Islet precursor cell (in vitro differentiated cells): ENCODE results near the gene IL2RA.

Experiments used
- DNase-seq: peaks from one replicate; pipeline ENCODE4 v3.0.0-alpha.2; 2018

Gene IL2RA

DNA sequence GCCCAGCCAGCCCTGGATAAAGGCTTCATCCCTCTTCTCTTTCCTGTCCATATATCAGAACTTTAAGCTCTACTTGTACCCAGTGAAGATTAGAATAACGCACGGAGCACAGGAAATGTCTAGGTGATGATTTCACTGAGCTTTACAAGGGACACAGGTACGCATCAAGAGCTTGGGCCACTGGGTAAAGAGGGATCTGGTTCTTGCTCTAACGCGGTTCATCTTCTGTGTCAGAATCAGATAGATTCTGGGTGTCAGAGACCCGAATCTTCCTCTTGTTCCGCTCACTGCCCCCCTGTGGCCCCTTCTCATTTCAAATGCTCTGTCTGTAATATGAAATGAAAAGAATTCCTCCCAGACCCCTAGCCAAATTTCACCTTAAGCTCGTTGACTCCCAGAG is 24.7 kb downstream of the IL2RA start:
- DNase-seq = no peak

DNA sequence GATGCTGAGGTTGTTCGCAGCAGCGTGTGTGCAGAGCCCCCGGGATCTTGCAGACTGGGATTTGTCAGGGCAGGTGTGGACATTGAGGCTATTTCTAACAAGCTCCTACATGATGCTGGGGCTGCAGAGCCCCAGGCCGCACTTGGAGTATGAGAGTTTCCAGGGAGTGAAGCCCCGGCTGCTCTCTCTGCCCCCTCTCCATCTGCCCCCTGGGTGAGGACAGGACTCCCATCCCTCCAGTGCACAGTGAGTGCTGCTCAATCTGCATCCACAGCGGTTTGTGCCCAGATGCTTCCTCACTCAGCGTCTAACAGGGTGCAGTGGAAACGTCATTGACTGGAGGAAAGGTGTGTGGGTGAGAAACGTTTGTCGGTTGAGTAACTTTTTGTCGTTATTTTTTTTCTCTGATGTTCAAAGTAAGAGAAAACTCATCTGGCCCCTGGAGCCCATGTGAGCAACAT is 25.3 kb downstream of the IL2RA start:
- no peak for DNase-seq

DNA sequence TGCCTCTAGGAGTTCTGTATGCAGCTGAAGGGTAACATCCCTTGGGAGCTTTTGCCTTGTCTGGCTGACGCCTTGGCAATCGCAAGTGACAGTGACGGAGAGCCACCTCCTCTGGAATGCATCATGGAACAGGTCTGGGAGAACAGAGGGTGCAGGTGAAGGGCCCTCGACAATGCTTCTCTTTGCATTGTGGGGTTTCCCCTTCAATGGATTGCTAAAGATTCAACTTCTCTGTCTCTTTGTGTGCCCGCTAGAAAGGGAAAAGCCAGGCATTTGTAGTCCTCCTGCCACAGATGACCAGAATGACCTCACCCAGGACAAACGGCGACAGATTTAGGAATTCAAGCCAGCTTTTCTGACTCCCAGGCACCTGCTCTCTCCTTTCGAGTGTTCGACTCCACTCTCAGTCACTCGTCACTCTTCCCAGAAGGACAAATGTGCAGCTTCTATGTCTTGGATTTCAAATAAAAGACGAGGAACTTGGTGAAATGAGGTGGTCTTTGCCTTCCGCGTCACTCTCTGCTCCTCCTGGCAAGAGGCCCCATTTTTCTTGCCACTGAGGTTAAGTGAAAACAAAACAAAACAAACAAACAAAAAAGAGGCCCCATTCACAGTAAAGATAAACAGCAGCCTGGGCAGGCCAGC is 26.1 kb downstream of the IL2RA start:
- DNase-seq = no peak

- DNase-seq = no peak
Observed at GRCh38 chr10:6035101-6035834, 26.9 kb downstream of the IL2RA start.

- no peak for DNase-seq
Observed at GRCh38 chr10:6034371-6034770, 27.8 kb downstream of the IL2RA start.

GRCh38 chr10:6033954-6034353 is 28.2 kb downstream of the IL2RA start:
- no peak for DNase-seq

GRCh38 chr10:6030940-6031339 is 31.2 kb downstream of the IL2RA start:
- no peak for DNase-seq

DNA sequence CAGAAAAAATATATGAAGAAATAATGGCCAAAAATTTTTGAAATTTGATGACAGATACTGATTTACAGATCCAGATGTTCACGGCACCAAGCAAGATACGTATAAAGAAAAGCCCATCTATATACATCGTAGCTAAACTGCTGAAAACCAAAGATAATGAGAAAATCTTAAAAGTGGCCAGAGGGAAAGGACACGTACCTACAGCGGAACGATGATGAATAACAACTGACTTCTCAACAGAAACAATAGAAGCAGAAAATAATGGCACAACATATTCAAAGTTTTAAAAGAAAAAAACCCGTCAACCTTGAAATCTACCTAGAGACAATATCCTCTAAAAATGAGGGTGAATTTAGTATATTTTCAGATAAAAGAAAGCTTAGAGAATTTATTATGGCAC is 31.9 kb downstream of the IL2RA start:
- DNase-seq = no peak

GRCh38 chr10:6027929-6028328 is 34.2 kb downstream of the IL2RA start:
- DNase-seq = no peak

GRCh38 chr10:6025683-6026255 is 36.4 kb downstream of the IL2RA start:
- DNase-seq = no peak

GRCh38 chr10:6024334-6024682 is 37.9 kb downstream of the IL2RA start:
- no peak for DNase-seq

DNA sequence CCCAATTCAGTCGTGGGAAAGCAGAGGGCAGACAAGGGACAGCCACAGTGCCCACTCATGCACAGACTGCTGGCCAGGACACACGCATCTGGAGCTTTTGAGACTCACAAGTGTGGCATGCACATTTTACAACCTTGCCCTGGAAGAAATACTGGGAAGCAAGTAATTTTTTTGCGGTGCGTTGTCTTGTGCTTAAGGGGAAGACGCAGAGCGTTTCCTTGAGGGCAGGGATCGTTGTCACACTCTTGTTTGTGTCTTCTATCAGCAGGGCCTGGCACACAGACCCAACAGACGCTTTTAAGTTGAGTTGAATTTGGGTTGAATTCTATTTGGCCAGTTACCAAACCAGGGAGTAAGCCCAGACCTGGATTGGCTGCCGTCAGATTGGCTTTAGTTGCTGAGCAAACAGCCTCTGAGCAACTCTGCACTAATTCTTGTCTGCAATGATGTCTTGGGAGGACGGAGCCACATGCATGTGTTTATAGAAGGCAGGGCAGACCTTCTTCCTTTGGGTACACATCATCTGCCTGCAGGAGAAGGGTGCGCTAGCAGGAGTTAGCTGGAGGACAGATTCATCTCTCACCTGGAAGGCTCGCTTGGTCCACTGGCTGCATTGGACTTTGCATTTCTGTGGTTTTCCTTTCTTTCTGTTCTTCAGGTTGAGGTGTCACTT is 38.4 kb downstream of the IL2RA start:
- no peak for DNase-seq

GRCh38 chr10:6022660-6023059 is 39.5 kb downstream of the IL2RA start:
- DNase-seq = no peak

DNA sequence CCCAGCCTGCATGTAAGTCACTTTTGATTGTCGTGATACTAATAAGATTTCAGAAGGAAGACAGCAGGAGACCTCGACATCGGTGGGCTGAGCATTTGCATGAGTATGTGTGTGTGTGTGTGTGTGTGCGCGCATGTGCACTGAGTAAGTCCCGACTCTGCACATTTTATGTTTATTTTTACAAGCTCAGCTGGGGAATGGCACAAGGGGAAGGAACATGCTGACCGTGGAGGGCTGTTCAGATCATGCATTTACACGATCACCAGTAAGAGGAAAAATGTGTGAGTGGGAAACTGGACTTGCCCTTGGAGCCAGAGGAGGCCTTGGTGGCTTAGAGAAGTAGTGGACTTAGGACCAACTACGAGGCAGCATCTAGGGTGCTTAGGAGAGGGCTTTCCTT is 41.3 kb downstream of the IL2RA start:
- DNase-seq = no peak

DNA sequence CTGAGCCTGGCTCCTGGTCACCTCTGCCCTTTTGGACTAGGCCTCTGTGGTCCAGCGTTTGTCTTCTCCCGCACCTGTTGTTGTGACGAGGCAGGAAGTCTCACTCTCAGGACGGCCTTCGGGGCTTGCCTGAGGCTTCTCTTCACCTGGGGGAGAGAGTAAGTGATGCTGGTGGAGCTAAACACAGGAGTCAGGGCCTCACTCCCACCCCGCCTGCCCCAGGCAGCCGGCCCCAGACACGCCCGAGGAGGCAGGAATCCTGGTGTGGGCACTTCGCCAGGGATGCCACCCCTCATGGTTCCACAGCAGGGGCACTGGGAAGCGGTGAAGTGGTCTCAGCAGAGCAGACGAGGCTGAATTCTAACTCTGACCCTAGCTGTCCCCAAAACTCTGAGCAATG is 42.4 kb downstream of the IL2RA start:
- no peak for DNase-seq

- no peak for DNase-seq
Observed at GRCh38 chr10:6019010-6019782, 43.0 kb downstream of the IL2RA start.

DNA sequence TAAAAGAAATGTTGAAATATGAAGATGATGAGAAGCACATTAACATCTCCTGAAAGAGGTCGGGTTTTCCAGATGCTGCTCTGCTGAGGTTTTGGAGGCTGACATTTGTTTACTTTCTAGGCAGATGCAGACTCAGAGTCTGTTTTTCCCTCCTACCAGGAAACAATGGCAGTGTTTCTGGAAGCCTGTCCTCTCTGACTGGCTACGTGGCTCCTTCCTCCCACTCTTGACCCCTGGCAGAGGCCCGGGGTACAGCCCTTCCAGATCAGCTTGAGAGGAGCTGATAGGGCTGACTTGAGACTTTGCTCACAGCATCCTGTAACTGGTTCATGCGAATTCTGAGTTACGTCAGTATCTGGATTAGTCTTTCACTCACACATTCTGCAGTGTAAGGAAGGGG is 43.7 kb downstream of the IL2RA start:
- no peak for DNase-seq

GRCh38 chr10:6017781-6018354 is 44.3 kb downstream of the IL2RA start:
- DNase-seq = no peak

GRCh38 chr10:6014241-6014761 is 47.9 kb downstream of the IL2RA start:
- DNase-seq = no peak

DNA sequence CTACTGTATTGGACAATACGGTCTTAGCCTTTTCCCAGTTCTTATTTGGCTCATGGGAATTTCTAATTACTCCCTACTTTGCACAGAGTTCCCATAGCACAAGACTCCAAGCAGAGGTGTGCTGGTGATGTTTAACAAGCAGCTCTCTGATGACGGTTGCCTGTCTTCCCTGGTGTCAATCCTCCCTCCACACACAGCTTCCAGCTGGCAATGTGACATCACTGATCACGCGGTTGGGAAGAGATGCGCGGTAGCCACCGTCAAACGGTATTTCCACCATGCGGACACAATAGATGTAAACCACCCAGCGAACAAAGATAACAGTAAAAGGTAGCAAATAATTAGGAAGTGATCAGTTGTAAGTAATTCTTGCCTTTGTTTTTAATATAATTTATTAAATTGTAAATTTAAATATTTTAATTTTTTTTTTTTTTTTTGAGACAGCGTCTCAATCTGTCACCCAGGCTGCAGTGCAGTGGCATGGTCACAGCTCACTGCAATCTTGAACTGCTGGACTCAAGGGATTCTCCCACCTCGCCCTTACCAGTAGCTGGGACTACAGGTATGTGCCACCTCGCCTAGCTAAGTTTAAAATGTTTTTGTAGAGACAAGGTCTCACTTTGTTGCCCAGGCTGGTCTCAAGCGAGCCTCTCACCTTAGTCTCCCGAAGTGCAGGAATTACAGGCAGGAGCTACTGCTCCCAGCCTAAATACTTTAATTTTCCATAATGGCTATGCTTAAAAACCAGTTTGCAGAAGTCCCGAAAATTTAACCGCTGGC is 48.6 kb downstream of the IL2RA start:
- DNase-seq = no peak

- no peak for DNase-seq
Observed at GRCh38 chr10:6012121-6012905, 49.9 kb downstream of the IL2RA start.
